Mammary epithelial cell (primary cell): ENCODE results near the gene FAM184B.
"Not testable (repeated sequence)": the region's sequence is repeated elsewhere in the genome, so short reads cannot be mapped to it uniquely, and the experiment has no call there.

ENCODE experiments used
- EZH2 ChIP-seq: IDR thresholded peaks from 2 replicates; pipeline ENCODE4 v1.6.1; 2012; ENCODE audit warnings: low read length, inconsistent platforms, borderline replicate concordance
- TF ChIP-seq, protein P1 (sequence below), 2 donors: IDR thresholded peaks in 1 of 2; conservative IDR thresholded peaks in 1 of 2; 2 replicates each; pipeline ENCODE4 v1.5.1; 2011 to 2012; ENCODE audit warnings: inconsistent platforms in 2 of 2, low read length in 2 of 2, mild to moderate bottlenecking in 2 of 2, control low read depth in 1 of 2, low read depth in 1 of 2; ENCODE audit not compliant: insufficient read depth in 1 of 2; ENCODE audit errors: extremely low read depth in 1 of 2

- TF ChIP-seq, protein P1, sequence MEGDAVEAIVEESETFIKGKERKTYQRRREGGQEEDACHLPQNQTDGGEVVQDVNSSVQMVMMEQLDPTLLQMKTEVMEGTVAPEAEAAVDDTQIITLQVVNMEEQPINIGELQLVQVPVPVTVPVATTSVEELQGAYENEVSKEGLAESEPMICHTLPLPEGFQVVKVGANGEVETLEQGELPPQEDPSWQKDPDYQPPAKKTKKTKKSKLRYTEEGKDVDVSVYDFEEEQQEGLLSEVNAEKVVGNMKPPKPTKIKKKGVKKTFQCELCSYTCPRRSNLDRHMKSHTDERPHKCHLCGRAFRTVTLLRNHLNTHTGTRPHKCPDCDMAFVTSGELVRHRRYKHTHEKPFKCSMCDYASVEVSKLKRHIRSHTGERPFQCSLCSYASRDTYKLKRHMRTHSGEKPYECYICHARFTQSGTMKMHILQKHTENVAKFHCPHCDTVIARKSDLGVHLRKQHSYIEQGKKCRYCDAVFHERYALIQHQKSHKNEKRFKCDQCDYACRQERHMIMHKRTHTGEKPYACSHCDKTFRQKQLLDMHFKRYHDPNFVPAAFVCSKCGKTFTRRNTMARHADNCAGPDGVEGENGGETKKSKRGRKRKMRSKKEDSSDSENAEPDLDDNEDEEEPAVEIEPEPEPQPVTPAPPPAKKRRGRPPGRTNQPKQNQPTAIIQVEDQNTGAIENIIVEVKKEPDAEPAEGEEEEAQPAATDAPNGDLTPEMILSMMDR (conservative IDR thresholded peaks at IDR 0.05 in 1 of 2, IDR thresholded peaks at IDR 0.05 in 1 of 2; ENCODE audit: extremely low read depth in 1 of 2, insufficient read depth in 1 of 2, low read depth in 1 of 2, low read length in 2 of 2), result not testable (repeated sequence)
- TF ChIP-seq EZH2, result not testable (repeated sequence)
Observed at GRCh38 chr4:17711206-17711605, 70.2 kb downstream of the FAM184B start.
